ENCODE results near the gene ADGRG3. TPM values are rescaled to one million over a fixed set of nuclear protein-coding genes. Genes with fewer than 3 reads are reported as not detected.
A peak's percentile ranks its signal among the peaks of the same experiment; 100 is the strongest.

The ADGRG3 gene
- total and polyA plus RNA-seq, 9 of the 15 experiments (the other 6 are each of a cell fraction or from before 2014, with no cell fraction given): 0.09 to 0.52 (median 0.14) TPM; not detected in 3

DNA sequence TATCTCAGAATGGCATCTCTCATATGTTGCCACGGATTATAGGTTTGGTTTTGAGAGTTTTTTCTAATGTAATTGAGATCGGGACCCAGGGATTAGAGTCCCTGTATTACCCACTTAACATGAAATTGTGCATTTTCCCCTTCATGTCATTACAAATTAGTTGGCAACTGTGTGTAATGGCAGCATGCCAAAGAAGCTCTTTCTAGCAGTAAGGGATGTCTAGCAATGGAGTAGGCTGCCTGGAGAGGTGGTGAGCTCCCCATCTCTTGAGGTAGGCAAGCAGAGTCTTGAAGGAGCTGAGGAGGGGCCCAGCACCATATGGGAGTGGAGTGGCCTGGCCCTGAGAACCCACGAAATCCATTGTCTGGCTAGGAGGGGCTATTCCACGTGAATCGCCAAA, 57.4 kb downstream of the ADGRG3 start:
- POLR2A ChIA-PET: interaction anchor here (1.2 to 2.5 kb wide), 2 partner anchors 10 kb away, joined by 5 to 12 read pairs; partner anchors contain the start of gene KATNB1
- no peaks in the 10 kb centered on the region for H4K20me1 ChIP-seq (replicated peaks; ENCODE audit: control insufficient read depth, insufficient read depth, low read length)
- in situ Hi-C loops (cut with MboI): no loop called here
- H3K9ac ChIP-seq (ENCODE audit: insufficient read depth in 1 of 2, low read depth in 2 of 2, low read length in 2 of 2): no peak overlapping the region
- no peak overlapping the region for H3K27ac ChIP-seq (ENCODE audit: extremely low read depth, low read depth, low read length)
- H3K4me3 ChIP-seq: no peak overlapping the region
- peaks cover 12 to 16% of the 10 kb centered on the region in 2 experiments for H3K4me1 ChIP-seq (replicated peaks in 1 of 2; ENCODE audit: control insufficient read depth in 2 of 2, insufficient read depth in 2 of 2, low read length in 2 of 2)
- H3K9me1 ChIP-seq (ENCODE audit: control insufficient read depth, insufficient read depth, low read length): no peaks in the 10 kb centered on the region
- H3K36me3 ChIP-seq (ENCODE audit: control insufficient read depth, insufficient read depth, low read length): no peaks in the 10 kb centered on the region
- WGBS (ENCODE audit: insufficient coverage, low coverage, missing lambda C conversion rate): 20% methylated on average over 5 of the region's 5 CpGs
- H3K79me2 ChIP-seq (ENCODE audit: control insufficient read depth, insufficient read depth, low read length): no peaks in the 10 kb centered on the region
- DNase-seq (ENCODE audit: extremely low read depth in 1 of 4, low spot score in 3 of 4) (no peak), FAIRE-seq (no peak), ATAC-seq (no peak)
- no TSS peak for BruUV-seq (replicated peaks)
- TF ChIP-seq, protein P1, sequence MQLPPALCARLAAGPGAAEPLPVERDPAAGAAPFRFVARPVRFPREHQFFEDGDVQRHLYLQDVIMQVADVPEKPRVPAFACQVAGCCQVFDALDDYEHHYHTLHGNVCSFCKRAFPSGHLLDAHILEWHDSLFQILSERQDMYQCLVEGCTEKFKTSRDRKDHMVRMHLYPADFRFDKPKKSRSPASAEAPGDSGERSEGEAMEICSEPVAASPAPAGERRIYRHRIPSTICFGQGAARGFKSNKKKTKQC (CRISPR knock-in tag; IDR thresholded peaks at IDR 0.05): no peak
- TF ChIP-seq RBM25 (IDR thresholded peaks at IDR 0.05; ENCODE audit: low read depth, low read length, severe bottlenecking): peak; percentile 54
- TF ChIP-seq NFIC (IDR thresholded peaks at IDR 0.05): peak; percentile 81
- TF ChIP-seq SRSF3 (IDR thresholded peaks at IDR 0.05; ENCODE audit: insufficient read depth, low read length): no peak
- no peak for TF ChIP-seq ZNF347 (CRISPR knock-in tag; IDR thresholded peaks at IDR 0.05; ENCODE audit: low read depth)
- CTCF ChIA-PET (ENCODE audit: low intra/inter-chr PET ratio): no interaction called here
- intact Hi-C loops (cut with micrococcal nuclease): no loop called here
- H3K4me2 ChIP-seq (ENCODE audit: insufficient read depth, low read length): no peak overlapping the region
- H3K27me3 ChIP-seq (ENCODE audit: control insufficient read depth in 2 of 2, insufficient read depth in 2 of 2, low read length in 2 of 2): 0 out of 5 replicates have a peak, but pooled peaks cover 0 to 5% of the 10 kb centered on the region in 2 experiments
- H3K9me3 ChIP-seq (replicated peaks; ENCODE audit: control insufficient read depth, insufficient read depth, low read depth, low read length): no peaks in the 10 kb centered on the region
- H2AFZ ChIP-seq (ENCODE audit: low read depth, low read length): no peak overlapping the region

DNA sequence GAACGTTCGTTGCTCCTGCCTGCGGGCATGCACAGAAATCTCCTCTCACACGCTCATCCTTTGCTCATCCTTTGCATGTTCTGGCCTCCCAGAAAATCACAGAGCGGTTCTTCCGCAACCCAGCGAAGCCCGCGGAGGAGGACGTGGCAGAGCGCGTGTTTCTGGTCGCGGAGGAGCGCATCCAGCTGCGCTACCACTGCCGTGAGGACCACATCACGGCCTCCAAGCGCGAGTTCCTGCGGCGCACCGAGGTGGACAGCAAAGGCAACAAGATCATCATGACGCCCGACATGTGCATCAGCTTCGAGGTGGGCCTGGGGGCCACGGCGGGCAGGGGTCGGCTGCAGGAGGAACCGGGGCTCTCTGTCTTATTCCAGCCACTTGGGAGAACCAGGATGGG, 57.9 kb downstream of the ADGRG3 start:
- ChIA-PET POLR2A (interaction anchor here (0.6 to 2.5 kb wide), 2 partner anchors 10 to 321 kb away, joined by 3 to 12 read pairs; partner anchors contain the start of gene KATNB1), CTCF (ENCODE audit: low intra/inter-chr PET ratio) (no interaction called here)
- Histone ChIP-seq H4K20me1 (replicated peaks; ENCODE audit: control insufficient read depth, insufficient read depth, low read length) (no peaks in the 10 kb centered on the region), H3K4me2 (ENCODE audit: insufficient read depth, low read length) (no peak overlapping the region), H3K9ac (ENCODE audit: insufficient read depth in 1 of 2, low read depth in 2 of 2, low read length in 2 of 2) (no peak overlapping the region), H3K79me2 (ENCODE audit: control insufficient read depth, insufficient read depth, low read length) (no peaks in the 10 kb centered on the region), H3K27ac (ENCODE audit: extremely low read depth, low read depth, low read length) (no peak overlapping the region), H3K27me3 (ENCODE audit: control insufficient read depth in 2 of 2, insufficient read depth in 2 of 2, low read length in 2 of 2) (0 out of 5 replicates have a peak, but pooled peaks cover 0 to 5% of the 10 kb centered on the region in 2 experiments), H3K9me1 (ENCODE audit: control insufficient read depth, insufficient read depth, low read length) (no peaks in the 10 kb centered on the region), H2AFZ (ENCODE audit: low read depth, low read length) (no peak overlapping the region), H3K36me3 (ENCODE audit: control insufficient read depth, insufficient read depth, low read length) (no peaks in the 10 kb centered on the region), H3K4me1 (replicated peaks in 1 of 2; ENCODE audit: control insufficient read depth in 2 of 2, insufficient read depth in 2 of 2, low read length in 2 of 2) (peaks cover 12 to 20% of the 10 kb centered on the region in 2 experiments), H3K9me3 (replicated peaks; ENCODE audit: control insufficient read depth, insufficient read depth, low read depth, low read length) (no peaks in the 10 kb centered on the region), H3K4me3 (no peak overlapping the region)
- intact Hi-C loops (cut with micrococcal nuclease) (no loop called here), in situ Hi-C loops (cut with MboI) (no loop called here)
- ATAC-seq: no peak
- DNase-seq (ENCODE audit: extremely low read depth in 1 of 4, low spot score in 3 of 4): no peak
- no peak for FAIRE-seq
- no TSS peak for BruUV-seq (replicated peaks)
- whole genome bisulfite sequencing (ENCODE audit: insufficient coverage, low coverage, missing lambda C conversion rate): 49% methylated on average over 26 of the region's 30 CpGs
- no peak for TF ChIP-seq SUPT5H (IDR thresholded peaks at IDR 0.05)
- TF ChIP-seq, protein P2, sequence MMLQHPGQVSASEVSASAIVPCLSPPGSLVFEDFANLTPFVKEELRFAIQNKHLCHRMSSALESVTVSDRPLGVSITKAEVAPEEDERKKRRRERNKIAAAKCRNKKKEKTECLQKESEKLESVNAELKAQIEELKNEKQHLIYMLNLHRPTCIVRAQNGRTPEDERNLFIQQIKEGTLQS (IDR thresholded peaks at IDR 0.05): peak; percentile 46; the same call in 1 of the 2 replicates
- TF ChIP-seq, protein P2 (CRISPR knock-in tag; conservative IDR thresholded peaks at IDR 0.05): no peak
- TF ChIP-seq, protein P3, sequence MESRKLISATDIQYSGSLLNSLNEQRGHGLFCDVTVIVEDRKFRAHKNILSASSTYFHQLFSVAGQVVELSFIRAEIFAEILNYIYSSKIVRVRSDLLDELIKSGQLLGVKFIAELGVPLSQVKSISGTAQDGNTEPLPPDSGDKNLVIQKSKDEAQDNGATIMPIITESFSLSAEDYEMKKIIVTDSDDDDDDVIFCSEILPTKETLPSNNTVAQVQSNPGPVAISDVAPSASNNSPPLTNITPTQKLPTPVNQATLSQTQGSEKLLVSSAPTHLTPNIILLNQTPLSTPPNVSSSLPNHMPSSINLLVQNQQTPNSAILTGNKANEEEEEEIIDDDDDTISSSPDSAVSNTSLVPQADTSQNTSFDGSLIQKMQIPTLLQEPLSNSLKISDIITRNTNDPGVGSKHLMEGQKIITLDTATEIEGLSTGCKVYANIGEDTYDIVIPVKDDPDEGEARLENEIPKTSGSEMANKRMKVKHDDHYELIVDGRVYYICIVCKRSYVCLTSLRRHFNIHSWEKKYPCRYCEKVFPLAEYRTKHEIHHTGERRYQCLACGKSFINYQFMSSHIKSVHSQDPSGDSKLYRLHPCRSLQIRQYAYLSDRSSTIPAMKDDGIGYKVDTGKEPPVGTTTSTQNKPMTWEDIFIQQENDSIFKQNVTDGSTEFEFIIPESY (CRISPR knock-in tag; IDR thresholded peaks at IDR 0.05): peak; percentile 98
